ENCODE results near the gene PLA2R1.

Gene PLA2R1

GRCh38 chr2:160109243-160109642 lies 46.8 kb upstream of the PLA2R1 start:
- Histone ChIP-seq H3K79me2 (ENCODE audit: insufficient read depth, low read length) (no peaks in the 10 kb centered on the region), H4K20me1 (ENCODE audit: insufficient read depth, low read length, poor library complexity, severe bottlenecking) (no peaks in the 10 kb centered on the region)
- no peak for TF ChIP-seq CTCF (conservative IDR thresholded peaks at IDR 0.05; ENCODE audit: low read length)
- TF ChIP-seq EZH2phosphoT487 (IDR thresholded peaks at IDR 0.05; ENCODE audit: borderline replicate concordance), result no peak

GRCh38 chr2:160108646-160109045 lies 46.2 kb upstream of the PLA2R1 start:
- Histone ChIP-seq H3K4me3 (ENCODE audit: low read length, poor library complexity, severe bottlenecking) (no peak overlapping the region), H3K9me3 (ENCODE audit: insufficient read depth, low read depth, low read length) (no peaks in the 10 kb centered on the region), H2AFZ (ENCODE audit: low read length) (no peak overlapping the region), H3K4me2 (ENCODE audit: low read depth, low read length, poor library complexity, severe bottlenecking) (no peak overlapping the region), H3K4me1 (ENCODE audit: insufficient read depth, low read length, poor library complexity, severe bottlenecking) (no peaks in the 10 kb centered on the region), H3K9me2 (replicated peaks; ENCODE audit: low read depth, low read length) (no peaks in the 10 kb centered on the region), H3F3A (ENCODE audit: low read depth) (no peaks in the 10 kb centered on the region), H4K20me1 (ENCODE audit: insufficient read depth, low read length, poor library complexity, severe bottlenecking) (no peaks in the 10 kb centered on the region), H3K79me2 (ENCODE audit: insufficient read depth, low read length) (no peaks in the 10 kb centered on the region), H3K36me3 (ENCODE audit: insufficient read depth, low read length) (no peaks in the 10 kb centered on the region), H3K9ac (ENCODE audit: low read depth, low read length, poor library complexity, severe bottlenecking) (no peak overlapping the region), H3K27me3 (ENCODE audit: insufficient read depth, low read length, poor library complexity, severe bottlenecking) (no peaks in the 10 kb centered on the region)
- TF ChIP-seq EZH2phosphoT487 (IDR thresholded peaks at IDR 0.05; ENCODE audit: borderline replicate concordance) (no peak), CTCF (conservative IDR thresholded peaks at IDR 0.05; ENCODE audit: low read length) (no peak)

More at GRCh38 chr2:160109243-160109642, 46.8 kb upstream of the PLA2R1 start:
- Histone ChIP-seq H3K27me3 (ENCODE audit: insufficient read depth, low read length, poor library complexity, severe bottlenecking) (no peaks in the 10 kb centered on the region), H3K9me2 (replicated peaks; ENCODE audit: low read depth, low read length) (no peaks in the 10 kb centered on the region), H3K9me3 (ENCODE audit: insufficient read depth, low read depth, low read length) (no peaks in the 10 kb centered on the region), H3K4me3 (ENCODE audit: low read length, poor library complexity, severe bottlenecking) (no peak overlapping the region), H3K36me3 (ENCODE audit: insufficient read depth, low read length) (no peaks in the 10 kb centered on the region), H3K4me1 (ENCODE audit: insufficient read depth, low read length, poor library complexity, severe bottlenecking) (no peaks in the 10 kb centered on the region), H3K4me2 (ENCODE audit: low read depth, low read length, poor library complexity, severe bottlenecking) (no peak overlapping the region), H3F3A (ENCODE audit: low read depth) (no peaks in the 10 kb centered on the region), H2AFZ (ENCODE audit: low read length) (no peak overlapping the region), H3K9ac (ENCODE audit: low read depth, low read length, poor library complexity, severe bottlenecking) (no peak overlapping the region)

- no peak overlapping the region for H3K9ac ChIP-seq (ENCODE audit: low read depth, low read length, poor library complexity, severe bottlenecking)
- no peak overlapping the region for H2AFZ ChIP-seq (ENCODE audit: low read length)
- TF ChIP-seq CTCF (conservative IDR thresholded peaks at IDR 0.05; ENCODE audit: low read length) (no peak), EZH2phosphoT487 (IDR thresholded peaks at IDR 0.05; ENCODE audit: borderline replicate concordance) (no peak)
- H3K4me1 ChIP-seq (ENCODE audit: insufficient read depth, low read length, poor library complexity, severe bottlenecking), result no peaks in the 10 kb centered on the region
- H4K20me1 ChIP-seq (ENCODE audit: insufficient read depth, low read length, poor library complexity, severe bottlenecking), result no peaks in the 10 kb centered on the region
- H3K9me2 ChIP-seq (replicated peaks; ENCODE audit: low read depth, low read length), result no peaks in the 10 kb centered on the region
- H3F3A ChIP-seq (ENCODE audit: low read depth), result no peaks in the 10 kb centered on the region
- H3K27me3 ChIP-seq (ENCODE audit: insufficient read depth, low read length, poor library complexity, severe bottlenecking), result no peaks in the 10 kb centered on the region
- H3K9me3 ChIP-seq (ENCODE audit: insufficient read depth, low read depth, low read length), result no peaks in the 10 kb centered on the region
- no peak overlapping the region for H3K4me2 ChIP-seq (ENCODE audit: low read depth, low read length, poor library complexity, severe bottlenecking)
- H3K4me3 ChIP-seq (ENCODE audit: low read length, poor library complexity, severe bottlenecking), result no peak overlapping the region
- no peaks in the 10 kb centered on the region for H3K79me2 ChIP-seq (ENCODE audit: insufficient read depth, low read length)
- H3K36me3 ChIP-seq (ENCODE audit: insufficient read depth, low read length), result no peaks in the 10 kb centered on the region
Observed at GRCh38 chr2:160105366-160105765, 43.0 kb upstream of the PLA2R1 start.

All from Loucy (cell line).